ENCODE results near the gene PDE2A. TPM values are rescaled to one million over a fixed set of nuclear protein-coding genes. Genes with fewer than 3 reads are reported as not detected.

PDE2A gene
- total RNA-seq, 1 donor: not detected

- no peak overlapping the region for H3K4me3 ChIP-seq (ENCODE audit: low read depth, low read length)
- no peak for TF ChIP-seq CTCF (IDR thresholded peaks at IDR 0.05; ENCODE audit: insufficient read depth, low read length)
- no peak for DNase-seq (ENCODE audit: low read depth)
Measured at GRCh38 chr11:72578991-72579815, 95.0 kb downstream of the PDE2A start.

- TF ChIP-seq CTCF (IDR thresholded peaks at IDR 0.05; ENCODE audit: insufficient read depth, low read length): no peak
- no peak overlapping the region for H3K4me3 ChIP-seq (ENCODE audit: low read depth, low read length)
- no peak for DNase-seq (ENCODE audit: low read depth)
Measured at GRCh38 chr11:72578566-72578965, 95.7 kb downstream of the PDE2A start.

GRCh38 chr11:72578051-72578450 lies 96.2 kb downstream of the PDE2A start:
- DNase-seq (ENCODE audit: low read depth): no peak
- no peak for TF ChIP-seq CTCF (IDR thresholded peaks at IDR 0.05; ENCODE audit: insufficient read depth, low read length)
- H3K4me3 ChIP-seq (ENCODE audit: low read depth, low read length): no peak overlapping the region

GRCh38 chr11:72577271-72577721 lies 96.9 kb downstream of the PDE2A start:
- no peak overlapping the region for H3K4me3 ChIP-seq (ENCODE audit: low read depth, low read length)
- TF ChIP-seq CTCF (IDR thresholded peaks at IDR 0.05; ENCODE audit: insufficient read depth, low read length): no peak
- no peak for DNase-seq (ENCODE audit: low read depth)

GRCh38 chr11:72576661-72577060 lies 97.6 kb downstream of the PDE2A start:
- no peak for DNase-seq (ENCODE audit: low read depth)
- no peak for TF ChIP-seq CTCF (IDR thresholded peaks at IDR 0.05; ENCODE audit: insufficient read depth, low read length)
- H3K4me3 ChIP-seq (ENCODE audit: low read depth, low read length): no peak overlapping the region

GRCh38 chr11:72576243-72576595 lies 98.0 kb downstream of the PDE2A start:
- no peak for TF ChIP-seq CTCF (IDR thresholded peaks at IDR 0.05; ENCODE audit: insufficient read depth, low read length)
- DNase-seq (ENCODE audit: low read depth): no peak
- no peak overlapping the region for H3K4me3 ChIP-seq (ENCODE audit: low read depth, low read length)
